BLaER1 treated with 17β-estradiol and CSF1 and Interleukin-3, amounts not matched to agents 10 nM and 100 nM (cell line): ENCODE data around the gene RSRC1.

ENCODE experiments used
- H3K27ac ChIP-seq, 11 experiments: shearing (Covaris generic); formaldehyde crosslinking; 2 replicates each; pipeline ENCODE4 v1.8.1; 2022
- H3K27me3 ChIP-seq, 11 experiments: shearing (Covaris generic); formaldehyde crosslinking; 2 replicates each; pipeline ENCODE4 v1.8.1; 2022
- H3K36me3 ChIP-seq, 11 experiments: shearing (Covaris generic); formaldehyde crosslinking; 2 replicates each; pipeline ENCODE4 v1.8.1; 2022
- H3K4me1 ChIP-seq, 10 experiments: shearing (Covaris generic); formaldehyde crosslinking; 2 replicates each; pipeline ENCODE4 v1.8.1; 2022
- H3K4me2 ChIP-seq, 11 experiments: shearing (Covaris generic); formaldehyde crosslinking; 2 replicates each; pipeline ENCODE4 v1.8.1; 2022
- H3K4me3 ChIP-seq, 10 experiments: shearing (Covaris generic); formaldehyde crosslinking; 2 replicates each; pipeline ENCODE4 v1.8.1; 2022
- H3K9ac ChIP-seq, 11 experiments: shearing (Covaris generic); formaldehyde crosslinking; 2 replicates each; pipeline ENCODE4 v1.8.1; 2022
- H3K9me3 ChIP-seq, 11 experiments: shearing (Covaris generic); formaldehyde crosslinking; replicated peaks in 1 of 11; 2 replicates each; pipeline ENCODE4 v1.8.1; 2022
- H4K20me1 ChIP-seq, 11 experiments: shearing (Covaris generic); formaldehyde crosslinking; 2 replicates each; pipeline ENCODE4 v1.8.1; 2022
- Cebpa-rat ChIP-seq, 11 experiments: shearing (Covaris generic); IDR thresholded peaks; 2 replicates each; pipeline ENCODE4 v1.8.1; 2022

The RSRC1 gene

GRCh38 chr3:158458464-158458863, 348.6 kb downstream of the RSRC1 start:
- no peak overlapping the region for H3K4me3 ChIP-seq
- no peaks in the 10 kb centered on the region for H3K27me3 ChIP-seq
- H4K20me1 ChIP-seq, result no peaks in the 10 kb centered on the region
- no peaks in the 10 kb centered on the region for H3K36me3 ChIP-seq
- H3K9me3 ChIP-seq, result no peaks in the 10 kb centered on the region
- no peak overlapping the region for H3K4me2 ChIP-seq
- H3K9ac ChIP-seq, result no peak overlapping the region
- TF ChIP-seq Cebpa-rat (IDR thresholded peaks at IDR 0.05), result no peak
- H3K4me1 ChIP-seq, result peaks cover 0 to 12% (median 0%) of the 10 kb centered on the region in 10 experiments; a peak in 2 of 20 replicates
- no peak overlapping the region for H3K27ac ChIP-seq

GRCh38 chr3:158460926-158461325, 351.0 kb downstream of the RSRC1 start:
- no peak overlapping the region for H3K27ac ChIP-seq
- H3K36me3 ChIP-seq, result no peaks in the 10 kb centered on the region
- no peak overlapping the region for H3K9ac ChIP-seq
- no peaks in the 10 kb centered on the region for H3K27me3 ChIP-seq
- peaks cover 0 to 12% (median 0%) of the 10 kb centered on the region in 10 experiments; a peak in 2 of 20 replicates for H3K4me1 ChIP-seq
- no peak for TF ChIP-seq Cebpa-rat (IDR thresholded peaks at IDR 0.05)
- no peaks in the 10 kb centered on the region for H4K20me1 ChIP-seq
- no peak overlapping the region for H3K4me3 ChIP-seq
- H3K4me2 ChIP-seq, result no peak overlapping the region
- H3K9me3 ChIP-seq, result no peaks in the 10 kb centered on the region

GRCh38 chr3:158463556-158463955, 353.7 kb downstream of the RSRC1 start:
- Histone ChIP-seq H3K4me3 (no peak overlapping the region), H3K9ac (no peak overlapping the region), H3K36me3 (no peaks in the 10 kb centered on the region), H3K9me3 (no peaks in the 10 kb centered on the region), H3K4me1 (peaks cover 0 to 12% (median 0%) of the 10 kb centered on the region in 10 experiments; a peak in 2 of 20 replicates), H4K20me1 (no peaks in the 10 kb centered on the region), H3K4me2 (no peak overlapping the region), H3K27ac (no peak overlapping the region), H3K27me3 (no peaks in the 10 kb centered on the region)
- no peak for TF ChIP-seq Cebpa-rat (IDR thresholded peaks at IDR 0.05)

- H4K20me1 ChIP-seq, result no peaks in the 10 kb centered on the region
- TF ChIP-seq Cebpa-rat (IDR thresholded peaks at IDR 0.05), result no peak
- no peaks in the 10 kb centered on the region for H3K27me3 ChIP-seq
- no peak overlapping the region for H3K9ac ChIP-seq
- no peaks in the 10 kb centered on the region for H3K9me3 ChIP-seq
- peaks cover 0 to 10% (median 0%) of the 10 kb centered on the region in 10 experiments; a peak in 2 of 20 replicates for H3K4me1 ChIP-seq
- H3K4me2 ChIP-seq, result no peak overlapping the region
- H3K4me3 ChIP-seq, result no peak overlapping the region
- H3K27ac ChIP-seq, result no peak overlapping the region
- H3K36me3 ChIP-seq, result no peaks in the 10 kb centered on the region
Observed at GRCh38 chr3:158465074-158465473, 355.2 kb downstream of the RSRC1 start.

- Histone ChIP-seq H3K27ac (no peak overlapping the region), H3K9ac (no peak overlapping the region), H3K4me1 (no peaks in the 10 kb centered on the region), H3K4me2 (no peak overlapping the region), H3K27me3 (no peaks in the 10 kb centered on the region), H3K4me3 (no peak overlapping the region), H3K9me3 (peaks cover 0 to 4% (median 0%) of the 10 kb centered on the region in 11 experiments; a peak in 2 of 22 replicates), H4K20me1 (no peaks in the 10 kb centered on the region), H3K36me3 (peaks cover 0 to 4% (median 0%) of the 10 kb centered on the region in 11 experiments; a peak in 1 of 22 replicates)
- no peak for TF ChIP-seq Cebpa-rat (IDR thresholded peaks at IDR 0.05)
Observed at GRCh38 chr3:158470944-158471638, 361.2 kb downstream of the RSRC1 start.

GRCh38 chr3:158471639-158472294, 361.9 kb downstream of the RSRC1 start:
- H3K4me1 ChIP-seq, result no peaks in the 10 kb centered on the region
- H3K9me3 ChIP-seq, result peaks cover 0 to 4% (median 0%) of the 10 kb centered on the region in 11 experiments; a peak in 2 of 22 replicates
- H3K4me2 ChIP-seq, result no peak overlapping the region
- TF ChIP-seq Cebpa-rat (IDR thresholded peaks at IDR 0.05), result no peak
- H3K27ac ChIP-seq, result no peak overlapping the region
- no peaks in the 10 kb centered on the region for H3K27me3 ChIP-seq
- no peaks in the 10 kb centered on the region for H4K20me1 ChIP-seq
- no peak overlapping the region for H3K4me3 ChIP-seq
- H3K9ac ChIP-seq, result no peak overlapping the region
- H3K36me3 ChIP-seq, result peaks cover 0 to 4% (median 0%) of the 10 kb centered on the region in 11 experiments; a peak in 1 of 22 replicates

GRCh38 chr3:158479051-158479450, 369.2 kb downstream of the RSRC1 start:
- Histone ChIP-seq H3K27ac (no peak overlapping the region), H3K27me3 (no peaks in the 10 kb centered on the region), H4K20me1 (no peaks in the 10 kb centered on the region), H3K9me3 (no peaks in the 10 kb centered on the region), H3K4me3 (no peak overlapping the region), H3K36me3 (peaks cover 0 to 4% (median 0%) of the 10 kb centered on the region in 11 experiments; a peak in 2 of 22 replicates), H3K4me1 (no peaks in the 10 kb centered on the region; a peak in 1 of 20 replicates), H3K4me2 (no peak overlapping the region), H3K9ac (no peak overlapping the region)
- TF ChIP-seq Cebpa-rat (IDR thresholded peaks at IDR 0.05), result no peak

- no peak overlapping the region for H3K4me3 ChIP-seq
- no peaks in the 10 kb centered on the region for H3K27me3 ChIP-seq
- TF ChIP-seq Cebpa-rat (IDR thresholded peaks at IDR 0.05), result no peak
- H3K9ac ChIP-seq, result no peak overlapping the region
- peaks cover 0 to 13% (median 0%) of the 10 kb centered on the region in 10 experiments; a peak in 2 of 20 replicates for H3K4me1 ChIP-seq
- no peak overlapping the region for H3K4me2 ChIP-seq
- no peaks in the 10 kb centered on the region for H3K9me3 ChIP-seq
- no peak overlapping the region for H3K27ac ChIP-seq
- no peaks in the 10 kb centered on the region for H4K20me1 ChIP-seq
- no peaks in the 10 kb centered on the region; a peak in 1 of 22 replicates for H3K36me3 ChIP-seq
Observed at GRCh38 chr3:158483701-158484235, 373.9 kb downstream of the RSRC1 start.

- H3K9ac ChIP-seq, result no peak overlapping the region
Observed at GRCh38 chr3:158486200-158486599, 376.3 kb downstream of the RSRC1 start.

More at GRCh38 chr3:158486200-158486599, 376.3 kb downstream of the RSRC1 start:
- H3K27me3 ChIP-seq, result no peaks in the 10 kb centered on the region
- no peaks in the 10 kb centered on the region for H3K36me3 ChIP-seq
- no peak for TF ChIP-seq Cebpa-rat (IDR thresholded peaks at IDR 0.05)
- H3K4me2 ChIP-seq, result peak overlapping the region in 2 of 11 experiments; percentile 7 to 24; a peak in 2 of 22 replicates
- no peak overlapping the region for H3K27ac ChIP-seq
- no peaks in the 10 kb centered on the region for H4K20me1 ChIP-seq
- H3K9me3 ChIP-seq, result no peaks in the 10 kb centered on the region
- no peak overlapping the region for H3K4me3 ChIP-seq
- peaks cover 0 to 13% (median 0%) of the 10 kb centered on the region in 10 experiments; a peak in 2 of 20 replicates for H3K4me1 ChIP-seq
